K562 (cell line): Measurements from ENCODE around the gene CLDN7. TPM values are rescaled to one million over a fixed set of nuclear protein-coding genes. Genes with fewer than 3 reads are reported as not detected.

Source experiments
- CREM ChIP-seq: IDR thresholded peaks from 2 replicates; pipeline ENCODE4 v1.6.1; 2014; ENCODE audit warnings: antibody characterized with exemption, low read depth
- CTBP1 ChIP-seq: fragments of 450-650 bp; IDR thresholded peaks from 2 replicates; pipeline ENCODE4 v1.6.1; 2016; ENCODE audit warnings: borderline replicate concordance
- DPF2 ChIP-seq: fragments of 450-650 bp; IDR thresholded peaks from 2 replicates; pipeline ENCODE4 v1.6.1; 2016
- EZH2 ChIP-seq: IDR thresholded peaks from 2 replicates; pipeline ENCODE4 v1.6.1; 2012; ENCODE audit warnings: low read depth, mild to moderate bottlenecking, inconsistent platforms, low read length, borderline replicate concordance
- GTF2E2 ChIP-seq: fragments of 200-800 bp; sonication (Bioruptor generic); IDR thresholded peaks from 2 replicates; pipeline ENCODE4 v1.6.1; 2016; ENCODE audit warnings: missing genetic modification characterization, missing compliant biosample characterization
- HDGF ChIP-seq: fragments of 450-650 bp; IDR thresholded peaks from 2 replicates; pipeline ENCODE4 v1.6.1; 2016
- HINFP ChIP-seq: fragments of 450-650 bp; conservative IDR thresholded peaks from 2 replicates; pipeline ENCODE4 v1.6.1; 2016; ENCODE audit warnings: missing genetic modification characterization, low read depth, mild to moderate bottlenecking, control low read depth, missing compliant biosample characterization
- L3MBTL2 ChIP-seq: fragments of 450-650 bp; IDR thresholded peaks from 2 replicates; pipeline ENCODE4 v1.6.1; 2016; ENCODE audit warnings: mild to moderate bottlenecking, moderate library complexity
- LARP7 ChIP-seq: fragments of 450-650 bp; IDR thresholded peaks from 2 replicates; pipeline ENCODE4 v1.6.1; 2016
- MLLT1 ChIP-seq, 2 experiments: fragments of 450-650 bp; IDR thresholded peaks; 2 replicates each; pipeline ENCODE4 v1.6.1; 2016
- MTA3 ChIP-seq: fragments of 450-650 bp; formaldehyde crosslinking; IDR thresholded peaks from 2 replicates; pipeline ENCODE4 v1.6.1; 2017; ENCODE audit warnings: mild to moderate bottlenecking, borderline replicate concordance
- PRDM10 ChIP-seq: fragments of 450-650 bp; IDR thresholded peaks from 2 replicates; pipeline ENCODE4 v1.6.1; 2018; ENCODE audit not compliant: partially characterized antibody
- RNF2 ChIP-seq: sonication (generic); IDR thresholded peaks from 2 replicates; pipeline ENCODE4 v1.6.1; 2016
- SMARCA5 ChIP-seq: fragments of 450-650 bp; IDR thresholded peaks from 2 replicates; pipeline ENCODE4 v1.6.1; 2016
- STAG1 ChIP-seq: sonication (generic); formaldehyde crosslinking; IDR thresholded peaks from 2 replicates; pipeline ENCODE4 v1.5.0; 2020; ENCODE audit warnings: missing genetic modification reagents, borderline replicate concordance
- SUPT5H ChIP-seq: fragments of 450-650 bp; IDR thresholded peaks from 2 replicates; pipeline ENCODE4 v1.6.1; 2016
- TAF1 ChIP-seq: IDR thresholded peaks from 2 replicates; pipeline ENCODE4 v1.6.1; 2011; ENCODE audit warnings: mild to moderate bottlenecking, low read length, moderate library complexity; ENCODE audit not compliant: insufficient read depth, control insufficient read depth, severe bottlenecking; ENCODE audit errors: extremely low read depth
- THRB ChIP-seq: fragments of 450-650 bp; formaldehyde crosslinking; conservative IDR thresholded peaks from 2 replicates; pipeline ENCODE4 v1.4.0; 2022; ENCODE audit warnings: mild to moderate bottlenecking, missing genetic modification characterization
- TRIM28 ChIP-seq: fragments of 450-650 bp; IDR thresholded peaks from 2 replicates; pipeline ENCODE4 v1.6.1; 2017
- XRCC4 ChIP-seq: IDR thresholded peaks from one replicate; pipeline ENCODE4 v1.6.1; 2011; ENCODE audit not compliant: insufficient read depth, insufficient read length; ENCODE audit errors: extremely low read depth
- ZBTB7A ChIP-seq: IDR thresholded peaks from 2 replicates; pipeline ENCODE4 v1.6.1; 2011; ENCODE audit warnings: low read depth, mild to moderate bottlenecking, low read length, moderate library complexity, borderline replicate concordance; ENCODE audit not compliant: control insufficient read depth
- ZEB2 ChIP-seq: fragments of 450-650 bp; IDR thresholded peaks from 2 replicates; pipeline ENCODE4 v1.6.1; 2016
- polyA plus RNA-seq, 8 experiments: library from polyadenylated mRNA; depleted of rRNA in 4 of 8; stranded (reverse) in 5 of 8; unstranded in 3 of 8; fragments of >200 nt; fragmentation: Nextera tagmentation in 2 of 8; fragmentation: Illumina TruSeq in 1 of 8; extraction: Ambion mirVana in 2 of 8; extraction: Trizol in 1 of 8; gene quantifications; 2 replicates each; pipeline versions ENCODE4 v1.2.1 to v1.2.3, GENCODE V29; 2011 to 2014; ENCODE audit warnings: inconsistent platforms in 1 of 8, missing spikeins in 1 of 8
- total RNA-seq, 7 experiments: library from RNA; depleted of rRNA in 6 of 7; stranded (reverse); fragments of >200 nt in 6 of 7; fragmentation: Illumina TruSeq in 2 of 7; extraction: Trizol in 2 of 7; gene quantifications; 2 replicates each; pipeline versions ENCODE4 v1.2.1 to v1.2.3, GENCODE V29; 2011 to 2021; ENCODE audit warnings: low replicate concordance in 1 of 7

CLDN7 gene
- total and polyA plus RNA-seq, 9 of the 15 experiments (the other 6 are each of a cell fraction or from before 2014, with no cell fraction given), result 2.2 to 14.5 (median 7.6) TPM

- peak; percentile 70 for TF ChIP-seq DPF2
- TF ChIP-seq HDGF, result peak; percentile 89; the same call in 1 of the 2 replicates
- TF ChIP-seq TAF1, result peak; percentile 39
- TF ChIP-seq THRB (CRISPR knock-in tag), result peak; percentile 51; the same call in 1 of the 2 replicates
- TF ChIP-seq L3MBTL2, result no peak
- TF ChIP-seq HINFP (tag), result no peak
- TF ChIP-seq ZBTB7A, result 0 out of 2 replicates have a peak, but pooled peaks have one; percentile 13
- TF ChIP-seq PRDM10, result peak; percentile 78
- no peak for TF ChIP-seq STAG1 (CRISPR knock-in tag)
- peak; percentile 46; the same call in 1 of the 2 replicates for TF ChIP-seq TRIM28
- peak; percentile 12; the same call in 1 of the 2 replicates for TF ChIP-seq RNF2
- TF ChIP-seq CTBP1, result peak; percentile 61; the same call in 1 of the 2 replicates
- TF ChIP-seq MTA3, result peak; percentile 28; the same call in 1 of the 2 replicates
- peak; percentile 92 for TF ChIP-seq SMARCA5
- TF ChIP-seq XRCC4, result no peak
- TF ChIP-seq ZEB2, result peak; percentile 59
- TF ChIP-seq SUPT5H, result peak; percentile 59
- TF ChIP-seq MLLT1 (IDR thresholded peaks at IDR 0.05), result peak; percentile 41 to 49; a peak in 2 of 4 replicates
- 0 out of 2 replicates have a peak, but pooled peaks have one; percentile 16 for TF ChIP-seq CREM
- no peak for TF ChIP-seq EZH2
- TF ChIP-seq GTF2E2 (tag), result 0 out of 2 replicates have a peak, but pooled peaks have one; percentile 20
- TF ChIP-seq LARP7, result 0 out of 2 replicates have a peak, but pooled peaks have one; percentile 42
Measured at GRCh38 chr17:7262935-7263800, 890 bp upstream of the CLDN7 start (continued).
